NCI-H1436 (cell line): ENCODE measurements around the gene ZDHHC1.
A peak's percentile ranks its signal among the peaks of the same experiment; 100 is the strongest.

Source experiments
- DNase-seq: peaks from one replicate; lab custom pipeline; 2025; lab: John Stamatoyannopoulos, UW

The ZDHHC1 gene

GRCh38 chr16:67409631-67410030, 6.6 kb downstream of the ZDHHC1 start:
- no peak for DNase-seq

- DNase-seq, result no peak
These were observed 8.4 kb downstream of the ZDHHC1 start for GRCh38 chr16:67407788-67408452.

GRCh38 chr16:67407176-67407787, 9.0 kb downstream of the ZDHHC1 start:
- DNase-seq, result no peak

GRCh38 chr16:67406111-67406971, 9.9 kb downstream of the ZDHHC1 start:
- DNase-seq, result no peak

- DNase-seq, result no peak
These were observed 10.9 kb downstream of the ZDHHC1 start for GRCh38 chr16:67405336-67405735.

- DNase-seq, result no peak
These were observed 11.5 kb downstream of the ZDHHC1 start for GRCh38 chr16:67404740-67405226.

- DNase-seq, result no peak
These were observed 12.2 kb downstream of the ZDHHC1 start for GRCh38 chr16:67403976-67404555.

GRCh38 chr16:67400901-67401300, 15.4 kb downstream of the ZDHHC1 start:
- DNase-seq, result no peak

GRCh38 chr16:67399749-67400704, 16.2 kb downstream of the ZDHHC1 start:
- DNase-seq, result no peak

GRCh38 chr16:67399218-67399733, 17.0 kb downstream of the ZDHHC1 start:
- no peak for DNase-seq

GRCh38 chr16:67398546-67399217, 17.6 kb downstream of the ZDHHC1 start:
- no peak for DNase-seq

GRCh38 chr16:67397812-67398545, 18.3 kb downstream of the ZDHHC1 start:
- no peak for DNase-seq

GRCh38 chr16:67397036-67397801, 19.1 kb downstream of the ZDHHC1 start:
- DNase-seq, result no peak

GRCh38 chr16:67396159-67397035, 19.9 kb downstream of the ZDHHC1 start:
- DNase-seq, result peak; percentile 93

- DNase-seq, result peak; percentile 95
These were observed 20.7 kb downstream of the ZDHHC1 start for GRCh38 chr16:67395458-67396158.

- DNase-seq, result no peak
These were observed 21.2 kb downstream of the ZDHHC1 start for GRCh38 chr16:67395105-67395457.
